BLaER1 treated with 17β-estradiol and CSF1 and Interleukin-3, amounts not matched to agents 10 nM and 100 nM (cell line): ENCODE results near the gene TMEM247.

Source experiments
- H3K27ac ChIP-seq, 11 experiments: shearing (Covaris generic); formaldehyde crosslinking; 2 replicates each; pipeline ENCODE4 v1.8.1; 2022
- H3K27me3 ChIP-seq, 11 experiments: shearing (Covaris generic); formaldehyde crosslinking; 2 replicates each; pipeline ENCODE4 v1.8.1; 2022
- H3K36me3 ChIP-seq, 11 experiments: shearing (Covaris generic); formaldehyde crosslinking; 2 replicates each; pipeline ENCODE4 v1.8.1; 2022
- H3K4me1 ChIP-seq, 10 experiments: shearing (Covaris generic); formaldehyde crosslinking; 2 replicates each; pipeline ENCODE4 v1.8.1; 2022
- H3K4me2 ChIP-seq, 11 experiments: shearing (Covaris generic); formaldehyde crosslinking; 2 replicates each; pipeline ENCODE4 v1.8.1; 2022
- H3K4me3 ChIP-seq, 10 experiments: shearing (Covaris generic); formaldehyde crosslinking; 2 replicates each; pipeline ENCODE4 v1.8.1; 2022
- H3K9ac ChIP-seq, 11 experiments: shearing (Covaris generic); formaldehyde crosslinking; 2 replicates each; pipeline ENCODE4 v1.8.1; 2022
- H3K9me3 ChIP-seq, 11 experiments: shearing (Covaris generic); formaldehyde crosslinking; replicated peaks in 1 of 11; 2 replicates each; pipeline ENCODE4 v1.8.1; 2022
- H4K20me1 ChIP-seq, 11 experiments: shearing (Covaris generic); formaldehyde crosslinking; 2 replicates each; pipeline ENCODE4 v1.8.1; 2022
- Cebpa-rat ChIP-seq, 11 experiments: shearing (Covaris generic); IDR thresholded peaks; 2 replicates each; pipeline ENCODE4 v1.8.1; 2022

The TMEM247 gene

GRCh38 chr2:46480562-46480961 is 1.2 kb downstream of the TMEM247 start:
- Histone ChIP-seq H3K4me1 (peaks cover 0 to 19% (median 0%) of the 10 kb centered on the region in 10 experiments; a peak in 6 of 20 replicates), H3K4me2 (peak overlapping the region in 1 of 11 experiments; percentile 60; a peak in 1 of 22 replicates), H3K27ac (no peak overlapping the region), H3K9me3 (peaks cover 0 to 29% (median 16%) of the 10 kb centered on the region in 11 experiments; a peak in 12 of 22 replicates), H4K20me1 (no peaks in the 10 kb centered on the region), H3K27me3 (no peaks in the 10 kb centered on the region), H3K36me3 (no peaks in the 10 kb centered on the region), H3K4me3 (no peak overlapping the region), H3K9ac (no peak overlapping the region)
- no peak for TF ChIP-seq Cebpa-rat (IDR thresholded peaks at IDR 0.05)

- TF ChIP-seq Cebpa-rat (IDR thresholded peaks at IDR 0.05): no peak
Observed at GRCh38 chr2:46481198-46482193, 2.1 kb downstream of the TMEM247 start.

GRCh38 chr2:46482490-46482889 is 3.1 kb downstream of the TMEM247 start:
- Histone ChIP-seq H3K9me3 (peaks cover 0 to 20% (median 13%) of the 10 kb centered on the region in 11 experiments; a peak in 12 of 22 replicates), H3K4me1 (peaks cover 0 to 23% (median 0%) of the 10 kb centered on the region in 10 experiments; a peak in 6 of 20 replicates), H3K4me2 (peak overlapping the region in 2 of 11 experiments; percentile 60 to 62; a peak in 4 of 22 replicates), H3K4me3 (no peak overlapping the region), H3K27me3 (no peaks in the 10 kb centered on the region), H3K36me3 (no peaks in the 10 kb centered on the region), H3K9ac (no peak overlapping the region), H4K20me1 (no peaks in the 10 kb centered on the region), H3K27ac (no peak overlapping the region)
- no peak for TF ChIP-seq Cebpa-rat (IDR thresholded peaks at IDR 0.05)

More at GRCh38 chr2:46481198-46482193, 2.1 kb downstream of the TMEM247 start:
- Histone ChIP-seq H3K9ac (no peak overlapping the region), H3K4me1 (peaks cover 0 to 20% (median 0%) of the 10 kb centered on the region in 10 experiments; a peak in 6 of 20 replicates), H3K4me2 (peak overlapping the region in 3 of 11 experiments; percentile 7 to 62 (median 60); a peak in 5 of 22 replicates), H3K27ac (no peak overlapping the region), H3K4me3 (no peak overlapping the region), H3K27me3 (no peaks in the 10 kb centered on the region), H3K9me3 (peaks cover 0 to 24% (median 16%) of the 10 kb centered on the region in 11 experiments; a peak in 12 of 22 replicates), H4K20me1 (no peaks in the 10 kb centered on the region), H3K36me3 (no peaks in the 10 kb centered on the region)

- Histone ChIP-seq H3K4me1 (peaks cover 12 to 35% (median 14%) of the 10 kb centered on the region in 10 experiments), H3K4me2 (no peak overlapping the region), H3K27ac (no peak overlapping the region), H3K4me3 (no peak overlapping the region), H3K9ac (no peak overlapping the region), H4K20me1 (no peaks in the 10 kb centered on the region), H3K9me3 (peaks cover 0 to 7% (median 0%) of the 10 kb centered on the region in 11 experiments; a peak in 2 of 22 replicates), H3K27me3 (no peaks in the 10 kb centered on the region), H3K36me3 (no peaks in the 10 kb centered on the region)
- no peak for TF ChIP-seq Cebpa-rat (IDR thresholded peaks at IDR 0.05)
Observed at GRCh38 chr2:46485002-46485401, 5.6 kb downstream of the TMEM247 start.

GRCh38 chr2:46486436-46486835 is 7.1 kb downstream of the TMEM247 start:
- Histone ChIP-seq H4K20me1 (0 out of 22 replicates have a peak, but pooled peaks cover 0 to 4% (median 0%) of the 10 kb centered on the region in 11 experiments), H3K36me3 (no peaks in the 10 kb centered on the region), H3K27me3 (no peaks in the 10 kb centered on the region), H3K4me2 (peak overlapping the region in 2 of 11 experiments; percentile 5 to 22; a peak in 1 of 22 replicates), H3K9ac (no peak overlapping the region), H3K9me3 (no peaks in the 10 kb centered on the region), H3K27ac (no peak overlapping the region), H3K4me1 (peaks cover 26 to 44% (median 28%) of the 10 kb centered on the region in 10 experiments), H3K4me3 (no peak overlapping the region)
- TF ChIP-seq Cebpa-rat (IDR thresholded peaks at IDR 0.05): no peak

- Histone ChIP-seq H3K9ac (no peak overlapping the region), H4K20me1 (0 out of 22 replicates have a peak, but pooled peaks cover 0 to 4% (median 0%) of the 10 kb centered on the region in 11 experiments), H3K36me3 (no peaks in the 10 kb centered on the region), H3K27me3 (no peaks in the 10 kb centered on the region), H3K9me3 (no peaks in the 10 kb centered on the region), H3K4me2 (no peak overlapping the region), H3K4me3 (no peak overlapping the region), H3K27ac (no peak overlapping the region), H3K4me1 (peaks cover 32 to 42% (median 41%) of the 10 kb centered on the region in 10 experiments)
- no peak for TF ChIP-seq Cebpa-rat (IDR thresholded peaks at IDR 0.05)
Observed at GRCh38 chr2:46487667-46488335, 8.4 kb downstream of the TMEM247 start.

GRCh38 chr2:46488389-46488788 is 9.0 kb downstream of the TMEM247 start:
- Histone ChIP-seq H4K20me1 (0 out of 22 replicates have a peak, but pooled peaks cover 0 to 4% (median 0%) of the 10 kb centered on the region in 11 experiments), H3K4me3 (no peak overlapping the region), H3K27ac (no peak overlapping the region), H3K4me1 (peaks cover 36 to 48% (median 47%) of the 10 kb centered on the region in 10 experiments), H3K27me3 (no peaks in the 10 kb centered on the region), H3K36me3 (no peaks in the 10 kb centered on the region), H3K4me2 (no peak overlapping the region), H3K9ac (no peak overlapping the region), H3K9me3 (no peaks in the 10 kb centered on the region)
- no peak for TF ChIP-seq Cebpa-rat (IDR thresholded peaks at IDR 0.05)

- H4K20me1 ChIP-seq: 0 out of 22 replicates have a peak, but pooled peaks cover 0 to 4% (median 0%) of the 10 kb centered on the region in 11 experiments
- TF ChIP-seq Cebpa-rat (IDR thresholded peaks at IDR 0.05): no peak
- peaks cover 41 to 56% (median 54%) of the 10 kb centered on the region in 10 experiments for H3K4me1 ChIP-seq
- peak overlapping the region; percentile 54 to 90 (median 83) for H3K4me2 ChIP-seq
- H3K36me3 ChIP-seq: no peaks in the 10 kb centered on the region
- no peak overlapping the region for H3K4me3 ChIP-seq
- H3K9me3 ChIP-seq: no peaks in the 10 kb centered on the region
- no peaks in the 10 kb centered on the region for H3K27me3 ChIP-seq
- peak overlapping the region in 3 of 11 experiments; percentile 67 to 70 (median 68); a peak in 2 of 22 replicates for H3K27ac ChIP-seq
- peak overlapping the region in 3 of 11 experiments; percentile 2 to 48 (median 16); a peak in 4 of 22 replicates for H3K9ac ChIP-seq
Observed at GRCh38 chr2:46489423-46490174, 10.2 kb downstream of the TMEM247 start.
